ENCODE data around the gene FOXP1.

Gene FOXP1

DNA sequence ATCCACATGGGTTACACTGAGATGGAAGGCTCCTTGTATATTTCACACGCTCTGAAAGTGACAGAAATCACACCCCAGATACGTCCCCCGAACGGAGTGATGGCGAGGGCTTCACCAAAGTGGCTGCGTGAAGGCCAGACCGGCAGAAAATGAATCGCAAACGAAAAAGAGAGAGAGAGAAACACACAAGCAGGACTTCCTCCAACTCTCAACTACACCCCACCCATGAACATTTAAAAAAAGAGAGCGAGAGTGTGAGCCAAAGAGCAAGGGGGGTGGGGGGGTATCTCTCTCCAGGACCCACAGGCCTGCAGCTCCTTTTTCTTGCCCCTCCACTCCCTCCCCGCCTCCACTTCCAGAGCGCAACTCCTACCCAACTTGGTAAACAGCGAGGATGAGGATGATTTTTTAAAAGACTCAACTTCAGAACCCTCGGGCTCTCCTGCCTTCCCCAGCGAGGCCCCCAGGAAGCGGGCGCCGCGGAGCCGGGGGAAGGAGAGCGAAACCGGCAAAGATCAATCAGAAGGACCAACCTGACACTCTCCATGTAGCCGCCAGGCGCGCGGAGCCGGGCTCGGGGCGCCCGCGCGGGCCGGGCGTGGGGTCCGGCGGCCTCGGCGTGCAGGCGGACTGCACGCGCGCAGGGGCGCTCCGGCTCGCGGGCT lies 519.1 kb downstream of the FOXP1 start:
- no peak for FAIRE-seq

DNA sequence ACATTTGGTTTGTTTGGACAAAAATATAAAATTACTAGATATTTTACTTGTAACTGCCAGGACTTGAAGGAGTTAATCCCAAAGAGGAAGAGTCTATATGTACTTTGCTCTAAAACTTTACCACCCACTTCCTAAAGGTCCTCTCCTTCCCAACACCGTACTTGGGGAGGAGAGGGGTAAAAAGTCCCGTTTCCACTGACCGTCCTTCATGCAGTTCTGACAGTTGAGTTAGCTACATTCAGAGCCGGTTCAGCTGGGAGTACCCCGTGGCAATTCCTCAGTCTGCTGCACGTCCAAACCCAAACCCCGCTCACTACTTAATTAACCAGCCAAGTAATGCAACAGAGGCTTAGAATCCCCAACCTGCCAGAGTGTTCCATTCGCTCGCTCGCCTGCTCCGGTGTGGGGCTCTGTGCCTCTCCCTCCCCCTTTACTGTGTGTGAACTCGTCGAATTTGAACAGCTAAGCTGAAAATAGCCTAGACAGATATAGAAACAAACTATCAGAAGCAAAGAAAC lies 519.7 kb downstream of the FOXP1 start:
- FAIRE-seq = no peak

DNA sequence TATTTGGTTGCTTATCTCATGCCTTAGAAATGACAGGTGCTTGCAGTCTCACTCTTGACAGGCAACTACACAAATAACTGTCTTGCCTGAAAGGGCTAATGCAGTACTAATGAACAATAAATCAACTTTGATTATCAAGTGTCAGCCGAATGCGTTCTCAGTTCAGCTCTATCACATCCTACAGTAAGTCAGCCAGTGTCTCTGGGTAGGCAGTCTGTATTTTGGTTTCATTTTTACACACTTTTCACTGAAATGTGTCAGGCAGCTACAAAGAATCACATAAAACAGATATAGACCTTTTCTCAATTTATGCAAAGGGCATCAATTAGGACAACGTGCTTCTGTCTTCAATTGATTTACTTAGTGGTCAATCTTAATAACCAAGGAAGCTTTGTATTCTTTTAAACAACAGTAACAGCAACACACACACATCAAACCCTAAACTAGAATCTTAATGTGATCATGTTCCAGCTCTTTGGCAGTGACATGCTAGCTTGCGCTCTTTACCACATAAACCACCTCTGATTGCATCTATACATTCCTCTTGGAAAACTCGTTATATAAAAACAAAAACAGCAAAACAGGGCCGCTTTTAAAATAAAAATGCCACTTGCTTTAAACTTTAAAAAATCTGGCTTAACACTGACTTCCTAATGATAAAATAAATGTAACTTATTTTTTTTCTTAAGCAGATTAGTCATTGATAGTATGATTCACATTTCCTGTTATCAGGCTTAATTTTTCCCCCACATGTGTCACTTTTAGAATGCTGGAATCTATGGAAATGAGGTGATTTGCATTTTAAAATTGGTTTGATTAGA lies 520.4 kb downstream of the FOXP1 start:
- FAIRE-seq = no peak

DNA sequence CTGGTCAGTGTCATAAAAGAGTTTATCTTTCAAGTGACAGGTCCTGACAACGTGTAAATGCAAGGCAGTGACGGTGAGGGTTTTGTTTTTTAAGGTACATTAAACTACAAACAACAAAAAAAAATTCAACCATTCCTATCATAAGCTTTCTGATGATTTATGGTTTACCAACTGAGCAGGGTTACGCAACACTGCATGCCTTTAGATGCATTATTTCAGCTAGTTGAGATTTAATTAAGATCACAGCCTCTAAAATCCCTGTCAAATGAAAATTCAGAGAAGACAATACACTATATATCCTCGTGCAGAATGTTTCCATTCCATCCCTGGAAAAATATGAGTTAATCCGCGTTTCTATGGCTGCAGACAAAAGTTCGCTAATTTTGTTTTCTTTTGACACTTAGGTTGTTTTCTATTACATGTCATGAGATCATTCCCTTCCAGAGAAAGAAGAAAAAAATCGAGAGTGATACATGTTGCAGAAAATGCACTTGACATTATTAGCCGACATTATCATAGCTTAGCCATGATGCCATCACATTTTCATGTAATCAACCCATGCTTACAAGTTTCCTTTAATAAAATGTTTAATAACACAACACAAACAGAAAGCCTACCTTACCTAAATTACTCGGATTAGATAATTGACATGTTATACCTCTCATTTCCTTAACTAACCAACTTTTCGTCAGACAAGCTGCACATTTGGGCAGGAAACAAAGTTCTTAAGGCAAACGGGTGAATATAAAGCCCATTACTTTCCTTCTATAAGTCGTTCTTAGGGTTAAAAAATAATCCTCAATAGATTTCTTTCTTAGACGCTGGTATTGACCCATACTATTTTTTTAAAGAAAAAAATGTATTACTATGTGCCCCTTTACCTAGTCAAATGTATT lies 521.2 kb downstream of the FOXP1 start:
- FAIRE-seq = no peak

DNA sequence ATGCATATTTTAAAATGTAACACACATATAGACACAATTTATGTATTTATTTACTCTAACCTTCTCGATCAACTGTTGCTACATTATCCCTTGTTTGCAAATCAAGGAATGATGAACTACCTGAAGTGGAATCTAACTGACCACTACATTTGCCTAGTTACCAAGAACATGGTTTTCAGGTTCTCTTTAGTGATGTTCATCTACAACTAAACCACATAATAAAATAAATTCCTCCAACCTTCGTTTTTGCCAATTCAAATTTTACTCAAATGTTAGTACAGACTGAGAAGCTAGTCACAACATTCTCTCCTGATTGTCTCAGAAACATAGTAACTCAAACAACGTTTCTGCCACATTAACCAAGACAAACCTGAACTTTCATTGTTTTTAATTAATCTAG lies 521.9 kb downstream of the FOXP1 start:
- no peak for FAIRE-seq

DNA sequence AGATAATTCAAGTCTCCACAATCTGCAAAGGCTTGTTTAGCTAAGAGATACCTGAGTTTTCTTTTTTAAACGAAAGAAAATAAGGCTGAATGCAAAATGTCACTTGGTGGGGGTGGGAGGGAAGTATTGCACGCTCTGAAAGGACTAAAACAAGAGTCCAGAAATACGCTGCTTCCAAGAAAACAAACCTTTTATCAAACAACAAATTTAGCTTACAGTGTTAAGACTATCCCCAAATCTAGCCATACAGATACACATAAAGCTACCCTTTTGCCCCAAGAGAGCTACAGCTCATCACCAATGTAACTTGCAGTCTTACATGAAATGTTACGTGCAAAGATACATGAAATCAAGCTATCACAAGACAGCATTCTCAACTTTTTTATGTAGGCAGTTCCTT lies 522.5 kb downstream of the FOXP1 start:
- FAIRE-seq = no peak

DNA sequence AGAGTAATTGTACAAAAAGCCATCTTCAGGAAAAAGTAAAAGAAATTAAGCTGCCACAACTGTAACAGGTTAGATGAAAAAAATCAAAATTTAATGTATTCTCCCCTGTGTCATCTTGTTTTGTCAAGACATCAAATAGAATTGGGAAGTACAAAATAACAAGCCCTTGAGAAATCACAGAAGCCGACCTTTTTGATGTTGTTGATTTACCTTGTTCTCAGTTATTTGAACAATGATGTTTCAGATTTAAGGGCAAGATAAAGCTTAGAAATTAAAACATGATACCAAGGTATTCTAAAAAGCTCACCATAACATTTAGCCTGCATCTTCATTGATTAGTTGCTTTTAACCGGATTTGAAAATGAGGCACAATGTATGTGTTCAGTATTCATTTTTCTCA lies 523.0 kb downstream of the FOXP1 start:
- no peak for FAIRE-seq

DNA sequence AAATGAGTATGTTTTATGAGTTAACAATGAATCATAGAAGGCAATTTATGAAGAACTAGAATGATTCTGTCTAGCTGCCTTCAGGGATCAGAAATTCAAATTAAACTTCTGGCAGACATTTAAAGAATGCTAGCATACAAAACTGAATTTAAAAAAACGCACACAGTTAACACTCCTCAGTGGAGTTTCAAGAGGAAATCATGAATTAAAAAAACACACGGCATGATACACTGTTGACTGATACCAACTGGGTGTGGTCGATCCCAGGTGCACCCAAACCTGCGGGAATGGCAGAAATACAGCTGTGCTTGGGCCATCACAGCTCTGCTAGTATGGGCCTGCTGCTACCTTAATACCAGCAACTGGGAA lies 526.0 kb downstream of the FOXP1 start:
- FAIRE-seq = no peak

DNA sequence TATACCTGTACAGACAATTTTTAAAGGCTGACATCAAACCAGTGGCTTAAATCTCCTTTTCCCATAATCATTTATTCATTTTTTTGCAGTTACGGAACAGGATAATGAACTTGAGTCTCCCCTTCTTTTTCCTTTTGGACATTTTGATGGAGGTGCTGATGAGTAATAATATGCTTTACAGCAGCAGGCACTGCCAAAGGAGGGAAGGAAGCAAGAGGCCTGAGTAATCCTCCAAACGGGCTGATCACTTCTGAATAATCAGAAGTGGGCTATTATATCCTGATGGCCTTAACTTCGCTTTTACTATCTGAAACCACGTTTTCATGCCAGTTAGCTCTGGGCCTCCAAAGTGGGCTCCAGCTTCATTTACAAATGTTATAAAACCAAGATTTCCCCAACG lies 527.2 kb downstream of the FOXP1 start:
- no peak for FAIRE-seq

DNA sequence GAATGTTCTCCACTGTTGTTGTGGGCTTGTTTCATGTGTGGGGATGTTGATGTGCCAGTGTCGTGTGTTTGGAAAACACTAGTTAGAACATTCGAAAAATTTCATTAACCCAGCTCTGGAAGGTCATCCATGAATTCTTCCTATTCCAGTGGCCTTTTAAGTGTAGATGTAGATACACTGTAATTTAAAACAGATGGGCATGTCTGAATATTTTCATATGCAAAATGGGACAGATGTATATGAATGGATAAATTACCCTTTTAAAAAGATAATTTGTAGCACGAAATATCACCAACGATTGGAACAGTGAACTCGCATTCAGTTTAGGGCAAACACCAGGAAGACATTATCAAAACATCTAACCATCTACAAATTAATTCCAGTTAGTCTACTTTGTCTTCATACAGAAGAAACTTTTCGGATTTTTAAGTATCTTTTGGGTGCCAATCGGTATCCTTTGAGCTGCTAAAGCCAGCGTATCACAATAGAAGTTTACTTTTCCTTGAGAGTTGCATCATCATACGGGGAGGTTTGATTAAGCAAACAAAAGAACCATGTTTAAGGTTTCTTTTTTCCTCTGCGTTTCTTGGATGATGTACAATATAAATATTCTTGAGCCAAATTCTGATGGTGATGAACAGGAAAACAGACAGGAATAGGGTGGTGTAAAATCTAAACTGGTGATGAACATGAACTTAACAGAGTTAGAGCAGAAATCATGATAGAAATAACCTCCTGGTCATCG lies 528.1 kb downstream of the FOXP1 start:
- FAIRE-seq = no peak

DNA sequence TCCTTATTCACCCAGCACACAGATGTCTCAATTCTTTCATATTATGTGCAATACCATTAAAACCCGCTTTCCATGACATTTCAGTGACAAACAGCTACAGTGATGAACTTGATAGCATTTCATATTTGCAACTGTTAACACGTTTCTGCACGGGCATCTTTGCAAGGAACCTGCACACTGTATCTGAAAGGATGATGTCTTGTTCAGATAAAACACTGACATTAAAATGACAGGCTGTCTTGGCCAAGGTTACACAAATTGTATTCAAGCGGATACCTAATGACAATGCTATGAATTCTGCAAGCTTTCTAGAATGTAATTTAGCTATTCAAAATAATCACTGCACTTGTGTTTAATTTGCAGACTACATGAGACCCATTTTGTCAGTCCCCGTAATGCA lies 529.2 kb downstream of the FOXP1 start:
- FAIRE-seq = no peak

DNA sequence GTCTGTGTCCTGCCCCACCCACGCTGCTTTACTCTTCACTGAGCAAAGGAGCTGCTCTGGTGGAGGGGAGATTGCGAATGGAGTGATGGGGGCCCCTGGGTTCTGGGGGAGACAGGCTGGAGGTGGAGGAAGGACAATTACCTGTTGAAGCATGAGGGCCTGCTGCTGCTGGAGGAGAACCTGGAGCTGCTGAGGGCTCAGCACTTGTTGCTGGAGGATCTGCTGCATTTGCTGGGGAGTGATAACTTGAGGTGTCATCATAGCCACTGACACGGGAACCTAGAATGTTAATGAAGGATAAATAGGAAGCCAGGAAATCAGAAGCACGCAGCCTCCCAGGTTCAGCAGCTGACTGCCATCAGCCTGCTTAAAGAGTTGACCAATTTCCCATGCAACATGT lies 530.0 kb downstream of the FOXP1 start:
- FAIRE-seq = no peak

DNA sequence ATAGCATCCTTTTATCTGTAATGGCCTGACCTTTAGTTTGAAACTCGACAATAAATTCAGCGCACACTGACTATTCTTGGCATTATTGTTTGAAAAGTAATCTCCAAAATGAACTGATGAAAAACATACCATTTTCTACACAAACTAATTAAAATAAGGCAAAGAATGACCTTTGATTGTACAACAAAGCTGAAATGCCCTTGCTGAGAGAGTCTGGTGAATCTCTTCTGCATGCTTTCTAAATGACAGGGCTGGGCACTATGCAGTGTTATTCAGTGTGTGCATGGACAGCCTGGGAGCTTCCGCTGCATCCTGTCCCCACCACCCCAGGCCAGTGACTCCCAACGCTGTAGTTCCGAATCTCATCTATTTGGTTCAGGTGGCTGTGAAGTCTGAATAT lies 530.8 kb downstream of the FOXP1 start:
- no peak for FAIRE-seq

DNA sequence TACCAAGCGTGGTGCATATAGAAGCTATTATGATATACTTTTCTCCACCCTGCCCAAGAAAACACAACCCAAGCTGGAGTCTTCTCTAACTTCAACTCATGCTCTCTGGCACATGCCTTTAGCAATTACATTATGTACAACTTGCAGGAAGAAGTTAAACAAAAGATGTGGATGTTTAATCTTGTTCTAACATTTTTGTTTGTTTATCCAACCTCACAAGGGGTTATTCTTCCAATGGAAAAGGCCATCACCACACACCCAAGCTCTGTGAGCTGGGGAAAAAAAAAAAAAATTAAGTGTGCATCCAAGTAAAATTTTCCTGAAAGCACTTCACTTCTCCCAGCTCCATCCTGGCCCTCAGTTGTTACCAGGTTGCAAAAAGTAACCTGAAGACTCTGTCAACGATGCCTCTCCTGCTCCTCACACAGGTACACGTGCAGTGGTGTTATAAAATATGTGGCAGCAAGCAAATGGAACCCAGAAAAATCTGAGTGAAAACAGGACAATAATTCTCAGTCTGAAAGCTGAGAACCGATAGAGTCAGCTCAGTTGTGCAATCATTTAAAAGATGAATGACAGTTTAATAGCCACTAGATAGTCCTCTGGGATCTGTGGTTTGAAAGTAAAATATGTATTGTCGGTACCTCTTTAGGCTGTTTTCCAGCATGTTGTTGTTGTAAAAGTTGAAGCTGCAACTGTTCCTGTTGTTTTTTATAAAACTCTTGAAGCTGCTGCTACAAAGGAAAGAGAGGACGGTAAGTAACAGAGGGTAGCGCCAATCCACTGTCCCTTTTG lies 531.4 kb downstream of the FOXP1 start:
- FAIRE-seq = no peak

DNA sequence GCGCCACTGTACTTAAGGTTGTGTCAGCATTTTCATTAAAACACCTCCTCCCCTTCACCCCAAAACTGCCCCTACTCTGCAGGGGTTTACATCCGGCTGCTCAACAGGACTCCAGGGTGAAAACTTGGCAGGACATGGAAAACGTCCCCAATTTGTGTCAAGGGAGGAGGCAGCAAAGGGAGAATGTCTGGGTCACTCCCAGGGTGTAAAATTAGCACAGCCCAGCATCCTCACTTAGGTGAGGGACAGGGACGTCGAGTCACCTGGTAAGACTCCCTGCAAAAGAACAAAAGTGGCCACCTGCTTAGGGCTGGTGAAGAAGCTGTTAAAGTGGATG lies 532.3 kb downstream of the FOXP1 start:
- no peak for FAIRE-seq

DNA sequence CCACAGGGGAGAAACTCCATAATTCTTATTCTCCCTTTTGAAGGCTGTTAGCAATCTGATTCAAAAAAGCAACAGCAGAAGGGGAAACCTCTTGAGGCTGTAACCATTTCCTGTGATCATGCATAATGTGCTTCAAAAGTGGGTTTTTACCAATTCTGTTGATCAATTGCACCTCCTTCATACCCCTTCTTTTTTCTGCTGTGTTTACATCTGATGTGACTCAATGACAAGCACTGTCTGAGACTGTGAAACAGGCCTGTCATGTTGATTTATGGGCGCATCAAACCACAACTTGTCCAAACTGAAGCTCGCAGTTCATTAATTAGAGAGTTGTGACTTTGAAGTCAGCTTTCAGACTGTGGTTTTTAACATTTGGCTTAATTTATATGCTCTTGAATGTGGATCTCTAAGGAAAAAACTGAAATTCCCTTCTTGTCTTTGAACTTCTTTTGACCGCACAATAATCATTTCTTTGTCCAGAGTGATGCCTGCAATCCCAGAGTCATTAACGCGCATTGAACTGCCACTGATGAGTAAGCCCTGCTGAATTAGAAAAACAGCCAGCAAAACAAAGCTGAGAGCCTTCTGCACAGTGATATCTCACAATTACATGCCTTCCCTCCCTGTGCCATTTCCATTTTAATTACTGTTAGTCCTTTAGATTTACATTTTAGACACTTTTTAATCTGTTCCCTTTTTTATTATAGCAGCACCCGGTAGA lies 532.8 kb downstream of the FOXP1 start:
- FAIRE-seq = no peak

DNA sequence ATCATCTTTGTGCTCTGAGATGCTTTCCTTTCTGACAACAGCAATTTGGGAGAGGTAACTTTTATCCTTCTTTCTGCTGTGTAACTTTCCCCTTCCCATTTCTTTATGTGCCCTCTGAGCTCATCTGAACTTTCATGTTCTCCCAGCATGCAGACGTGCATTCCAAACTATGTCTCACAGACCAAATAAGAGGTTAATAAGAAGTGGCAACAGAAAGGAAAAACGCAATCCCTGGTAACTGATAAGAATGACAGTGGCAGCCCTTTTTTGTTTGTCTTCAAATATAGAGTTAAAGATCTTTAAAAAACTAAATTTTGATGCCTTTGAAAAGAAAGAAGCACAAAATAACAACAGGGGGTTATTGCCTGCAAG lies 533.4 kb downstream of the FOXP1 start:
- FAIRE-seq = no peak

DNA sequence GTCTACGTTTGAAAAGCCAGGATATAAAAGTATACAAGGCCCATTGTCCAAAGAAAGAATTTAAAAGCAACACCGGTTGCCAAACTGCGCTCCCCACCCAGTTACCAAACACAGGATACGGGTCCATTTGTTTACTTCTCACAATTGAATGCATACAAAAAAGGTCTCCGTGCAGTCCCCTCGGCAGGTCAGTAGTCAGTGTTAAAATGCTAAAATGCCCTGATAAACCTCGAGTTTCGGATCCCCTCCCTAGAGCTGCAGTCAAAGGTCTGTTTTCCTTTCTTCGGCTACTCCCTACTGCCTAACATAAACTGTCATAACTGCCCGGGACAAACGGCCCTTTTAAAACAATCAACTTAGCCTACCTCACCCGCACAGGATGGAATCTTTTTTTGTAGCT lies 534.6 kb downstream of the FOXP1 start:
- peak; percentile 89 for FAIRE-seq

DNA sequence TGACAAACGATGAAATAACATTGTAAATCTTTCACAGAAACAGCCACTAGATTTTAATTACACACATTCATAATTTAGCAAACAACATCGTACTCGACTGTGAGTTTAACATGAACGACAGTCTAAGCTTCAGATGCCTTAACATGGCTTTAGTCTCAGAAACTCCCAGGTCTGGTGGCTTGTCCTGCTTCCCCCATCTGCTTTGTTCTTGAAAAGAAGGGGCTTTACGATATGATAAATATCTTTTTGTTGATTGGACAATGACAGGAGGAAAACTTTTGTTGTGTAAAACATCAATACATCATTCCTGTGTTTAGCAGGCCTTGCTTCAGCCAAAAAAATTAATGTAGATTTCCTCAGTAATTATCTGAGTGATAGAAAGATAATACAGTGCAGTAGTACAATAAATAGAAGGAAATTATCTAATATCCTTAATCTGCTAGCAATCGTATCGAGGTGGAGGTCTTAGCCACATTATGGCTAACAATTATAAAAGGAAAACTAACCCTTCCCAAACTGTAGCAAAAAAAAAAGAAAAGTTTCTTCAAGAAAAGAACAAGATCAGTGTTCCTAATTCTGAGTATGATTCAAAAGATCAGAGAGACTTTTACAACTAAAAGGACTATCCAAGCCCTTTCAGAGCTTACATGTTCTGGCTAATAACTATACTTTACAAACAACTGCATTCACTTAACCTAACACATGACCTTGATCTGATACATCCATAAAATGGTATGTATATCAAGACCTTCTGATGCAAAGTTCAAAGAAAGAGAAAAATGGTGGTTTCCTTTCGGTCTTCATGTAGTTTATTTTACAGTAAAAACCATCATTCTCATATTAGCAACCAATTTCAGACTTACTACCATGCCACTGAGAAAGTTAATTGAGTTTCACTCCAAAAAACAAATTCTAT lies 535.7 kb downstream of the FOXP1 start:
- FAIRE-seq = peak; percentile 18

DNA sequence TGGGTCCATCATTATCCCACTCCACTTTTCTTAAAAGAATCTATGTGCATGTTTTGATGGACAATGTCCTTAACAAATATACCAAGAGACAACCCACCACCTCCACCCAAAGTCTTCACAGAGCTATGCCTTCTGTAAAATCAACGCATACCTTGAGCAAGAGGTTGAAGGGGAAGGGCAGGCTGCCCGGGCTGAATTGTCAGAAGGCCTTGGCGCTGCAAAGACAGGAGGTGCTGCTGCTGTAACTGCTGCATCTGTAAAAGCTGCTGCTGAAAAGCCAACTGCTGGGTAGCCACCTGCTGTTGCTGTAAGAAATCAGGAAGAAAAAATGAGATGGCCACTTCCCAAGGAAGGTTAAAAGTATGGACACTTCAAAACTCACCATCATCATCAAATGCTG lies 536.7 kb downstream of the FOXP1 start:
- FAIRE-seq = no peak

Measured in endometrium (tissue), 2 donors.